Calu3 (cell line): ENCODE measurements around the gene SUMF1. TPM values are rescaled to one million over a fixed set of nuclear protein-coding genes. Genes with fewer than 3 reads are reported as not detected.

Source experiments
- BruUV-seq: library from RNA; stranded (reverse); fragments of 400-500 nt; replicated peaks from 2 replicates; lab custom pipeline; 2021; lab: Mats Ljungman, UMichigan
- CTCF ChIA-PET: fragments of 300-600 bp; sonication (Branson Sonifier 250); formaldehyde crosslinking; loops from one replicate; lab custom pipeline; 2022; ENCODE audit warnings: antibody characterized with exemption; lab: Charles Lee
- DNase-seq: peaks from one replicate; pipeline ENCODE4 v3.0.0; 2022
- H3K27ac Mint-ChIP-seq: one replicate; pipeline ENCODE4 v1.8.0; 2022; ENCODE audit warnings: mixed read lengths; ENCODE audit not compliant: unreplicated experiment
- H3K27me3 Mint-ChIP-seq: one replicate; pipeline ENCODE4 v1.8.0; 2022; ENCODE audit warnings: mixed read lengths; ENCODE audit not compliant: unreplicated experiment
- H3K36me3 Mint-ChIP-seq: one replicate; pipeline ENCODE4 v1.8.0; 2022; ENCODE audit warnings: mild to moderate bottlenecking, moderate library complexity, mixed read lengths; ENCODE audit not compliant: insufficient read depth, unreplicated experiment
- H3K4me1 Mint-ChIP-seq: one replicate; pipeline ENCODE4 v1.8.0; 2022; ENCODE audit warnings: mild to moderate bottlenecking, low read depth, mixed read lengths; ENCODE audit not compliant: unreplicated experiment
- H3K4me3 Mint-ChIP-seq: one replicate; pipeline ENCODE4 v1.8.0; 2022; ENCODE audit warnings: mild to moderate bottlenecking, low read depth, moderate library complexity, mixed read lengths; ENCODE audit not compliant: unreplicated experiment
- H3K9me3 Mint-ChIP-seq: one replicate; pipeline ENCODE4 v1.8.0; 2022; ENCODE audit warnings: low read depth, mixed read lengths; ENCODE audit not compliant: unreplicated experiment
- CTCF ChIP-seq: fragments of 200-600 bp; IDR thresholded peaks from one replicate; pipeline ENCODE4 v1.8.0; 2022; ENCODE audit warnings: antibody characterized with exemption; ENCODE audit not compliant: unreplicated experiment
- intact Hi-C: fragments of 100-400 bp; cut with micrococcal nuclease; formaldehyde crosslinking; loops from one replicate; pipeline ENCODE4 v1.10.0; 2022; ENCODE audit not compliant: unreplicated experiment
- total RNA-seq: library from RNA; stranded (reverse); gene quantifications from 2 replicates; pipeline ENCODE4 v1.2.3, GENCODE V29; 2022

The SUMF1 gene
- total RNA-seq, 1 experiment from 2014 or later, result 31.8 TPM

- CTCF ChIA-PET, result no interaction called here
- no peaks in the 10 kb centered on the region for H3K9me3 Mint-ChIP-seq
- H3K27ac Mint-ChIP-seq, result no peak overlapping the region
- DNase-seq, result no peak
- no TSS peak for BruUV-seq
- intact Hi-C loops, result no loop called here
- peaks cover 6% of the 10 kb centered on the region for H3K36me3 Mint-ChIP-seq
- H3K27me3 Mint-ChIP-seq, result peaks cover 32% of the 10 kb centered on the region
- no peak for TF ChIP-seq CTCF
- H3K4me1 Mint-ChIP-seq, result peaks cover 7% of the 10 kb centered on the region
- H3K4me3 Mint-ChIP-seq, result no peak overlapping the region
Measured at GRCh38 chr3:4498446-4498845, 31.4 kb upstream of the SUMF1 start.

- Mint-ChIP-seq H3K4me3 (no peak overlapping the region), H3K27ac (no peak overlapping the region), H3K4me1 (peaks cover 7% of the 10 kb centered on the region), H3K27me3 (peaks cover 32% of the 10 kb centered on the region), H3K36me3 (peaks cover 12% of the 10 kb centered on the region), H3K9me3 (no peaks in the 10 kb centered on the region)
- BruUV-seq, result no TSS peak
- intact Hi-C loops, result no loop called here
- TF ChIP-seq CTCF, result no peak
- CTCF ChIA-PET, result no interaction called here
- DNase-seq, result no peak
Measured at GRCh38 chr3:4497843-4498324, 30.8 kb upstream of the SUMF1 start.

- Mint-ChIP-seq H3K9me3 (no peaks in the 10 kb centered on the region), H3K27ac (no peak overlapping the region), H3K36me3 (peaks cover 19% of the 10 kb centered on the region), H3K27me3 (peaks cover 32% of the 10 kb centered on the region), H3K4me1 (peaks cover 7% of the 10 kb centered on the region), H3K4me3 (no peak overlapping the region)
- intact Hi-C loops, result no loop called here
- no TSS peak for BruUV-seq
- CTCF ChIA-PET, result no interaction called here
- TF ChIP-seq CTCF, result no peak
- no peak for DNase-seq
Measured at GRCh38 chr3:4497005-4497692, 30.1 kb upstream of the SUMF1 start.

- BruUV-seq, result no TSS peak
- Mint-ChIP-seq H3K27me3 (peaks cover 39% of the 10 kb centered on the region), H3K36me3 (peaks cover 19% of the 10 kb centered on the region), H3K27ac (no peak overlapping the region), H3K9me3 (no peaks in the 10 kb centered on the region), H3K4me1 (peaks cover 7% of the 10 kb centered on the region), H3K4me3 (no peak overlapping the region)
- CTCF ChIA-PET, result no interaction called here
- TF ChIP-seq CTCF, result no peak
- intact Hi-C loops, result no loop called here
- DNase-seq, result no peak
Measured at GRCh38 chr3:4496087-4496452, 29.0 kb upstream of the SUMF1 start.
